Gastroesophageal sphincter (tissue), 4 donors: ENCODE measurements around the gene ARSJ. TPM values are rescaled to one million over a fixed set of nuclear protein-coding genes. Genes with fewer than 3 reads are reported as not detected.

ENCODE experiments used
- ATAC-seq: fragments of 150-250 bp; one replicate; pipeline ENCODE4 v1.9.1; 2016; ENCODE audit warnings: mild to moderate bottlenecking, moderate library complexity
- H3K27ac ChIP-seq, 4 donors: fragments of 200-600 bp; sonication (generic) in 3 of 4; 1 replicate in 3 of 4; 2 replicates in 1 of 4; pipeline ENCODE4 v1.5.1; 2016 to 2019
- H3K27me3 ChIP-seq: fragments of 200-600 bp; sonication (generic); one replicate; pipeline ENCODE4 v1.5.1; 2019
- H3K36me3 ChIP-seq, 2 donors: fragments of 200-600 bp; sonication (generic); one replicate each; pipeline ENCODE4 v1.5.1; 2019; ENCODE audit warnings: control low read depth in 1 of 2
- H3K4me1 ChIP-seq, 3 donors: fragments of 200-600 bp; sonication (generic); 1 replicate in 2 of 3; 2 replicates in 1 of 3; pipeline ENCODE4 v1.5.1; 2016 to 2019; ENCODE audit warnings: control low read depth in 2 of 3
- H3K4me3 ChIP-seq, 2 donors: fragments of 200-600 bp; sonication (generic); one replicate each; pipeline ENCODE4 v1.5.1; 2019; ENCODE audit warnings: mild to moderate bottlenecking in 1 of 2, moderate library complexity in 1 of 2
- H3K9me3 ChIP-seq, 3 donors: fragments of 200-600 bp; sonication (generic); one replicate each; pipeline ENCODE4 v1.5.1; 2017 to 2019; ENCODE audit warnings: control low read depth in 2 of 3
- EP300 ChIP-seq: sonication (generic); formaldehyde crosslinking; IDR thresholded peaks from one replicate; pipeline ENCODE4 v1.6.1; 2017; ENCODE audit warnings: antibody characterized with exemption, mild to moderate bottlenecking
- POLR2A ChIP-seq, 2 donors: fragments of 450-650 bp; IDR thresholded peaks; one replicate each; pipeline ENCODE4 v1.6.1; 2017; ENCODE audit warnings: antibody characterized with exemption in 2 of 2, mild to moderate bottlenecking in 2 of 2, moderate library complexity in 1 of 2
- POLR2AphosphoS5 ChIP-seq: sonication (generic); formaldehyde crosslinking; IDR thresholded peaks from one replicate; pipeline ENCODE4 v1.6.1; 2017; ENCODE audit warnings: antibody characterized with exemption
- WGBS, 2 donors: methylation state at CpG; one replicate each; pipeline ENCODE4 v1.1.5; 2018; ENCODE audit warnings: low coverage in 1 of 2; 5-methylcytosine and 5-hydroxymethylcytosine counted together
- total RNA-seq, 4 donors: library from RNA; depleted of rRNA; stranded (reverse); fragments of >200 nt; gene quantifications; one replicate each; pipeline ENCODE4 v1.1.0, GENCODE V29; 2016
- TF ChIP-seq, protein P1 (sequence below), 4 experiments: fragments of 200-600 bp in 2 of 4; fragments of 450-650 bp in 2 of 4; sonication (generic) in 1 of 4; IDR thresholded peaks; one replicate each; pipeline ENCODE4 v1.5.1; 2017 to 2019; ENCODE audit warnings: antibody characterized with exemption in 4 of 4, mild to moderate bottlenecking in 2 of 4, moderate library complexity in 2 of 4

ARSJ gene
- total RNA-seq = 10 to 100 TPM; 15.7 to 28.2 (median 22.8) TPM

- no peaks in the 10 kb centered on the region for H3K27me3 ChIP-seq
- 1 to 3% methylated on average over 20 to 36 of the region's 50 CpGs for WGBS, 2 donors
- H3K4me3 ChIP-seq = peak within 1 kb of the TSS; percentile 66 to 99
- no peaks in the 10 kb centered on the region for H3K9me3 ChIP-seq
- no peaks in the 10 kb centered on the region for H3K36me3 ChIP-seq
- TF ChIP-seq POLR2AphosphoS5 (peak; percentile 80), EP300 (no peak), POLR2A (IDR thresholded peaks at IDR 0.05) (peak; percentile 52 to 55)
- TF ChIP-seq, protein P1, sequence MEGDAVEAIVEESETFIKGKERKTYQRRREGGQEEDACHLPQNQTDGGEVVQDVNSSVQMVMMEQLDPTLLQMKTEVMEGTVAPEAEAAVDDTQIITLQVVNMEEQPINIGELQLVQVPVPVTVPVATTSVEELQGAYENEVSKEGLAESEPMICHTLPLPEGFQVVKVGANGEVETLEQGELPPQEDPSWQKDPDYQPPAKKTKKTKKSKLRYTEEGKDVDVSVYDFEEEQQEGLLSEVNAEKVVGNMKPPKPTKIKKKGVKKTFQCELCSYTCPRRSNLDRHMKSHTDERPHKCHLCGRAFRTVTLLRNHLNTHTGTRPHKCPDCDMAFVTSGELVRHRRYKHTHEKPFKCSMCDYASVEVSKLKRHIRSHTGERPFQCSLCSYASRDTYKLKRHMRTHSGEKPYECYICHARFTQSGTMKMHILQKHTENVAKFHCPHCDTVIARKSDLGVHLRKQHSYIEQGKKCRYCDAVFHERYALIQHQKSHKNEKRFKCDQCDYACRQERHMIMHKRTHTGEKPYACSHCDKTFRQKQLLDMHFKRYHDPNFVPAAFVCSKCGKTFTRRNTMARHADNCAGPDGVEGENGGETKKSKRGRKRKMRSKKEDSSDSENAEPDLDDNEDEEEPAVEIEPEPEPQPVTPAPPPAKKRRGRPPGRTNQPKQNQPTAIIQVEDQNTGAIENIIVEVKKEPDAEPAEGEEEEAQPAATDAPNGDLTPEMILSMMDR (IDR thresholded peaks at IDR 0.05) = peak; percentile 2 to 34 (median 11)
- H3K4me1 ChIP-seq = peaks cover 4 to 44% (median 6%) of the 10 kb centered on the region in 3 donors
- ATAC-seq = peak; percentile 78
- peak within 1 kb of the TSS; percentile 85 to 90 (median 87) for H3K27ac ChIP-seq
Measured at GRCh38 chr4:113979148-113979904, at the start of gene ARSJ. Gene ARSJ, minus strand, starts transcription at chr4:113979647. Its CDS starts 813 bp downstream, at chr4:113978834.

GRCh38 chr4:114028071-114028470 lies 48.6 kb upstream of the ARSJ start:
- Histone ChIP-seq H3K9me3 (no peaks in the 10 kb centered on the region), H3K4me1 (no peaks in the 10 kb centered on the region), H3K36me3 (no peaks in the 10 kb centered on the region), H3K4me3 (no peak overlapping the region), H3K27ac (no peak overlapping the region), H3K27me3 (no peaks in the 10 kb centered on the region)
- no peak for TF ChIP-seq EP300
- TF ChIP-seq POLR2AphosphoS5 = no peak
- TF ChIP-seq POLR2A (IDR thresholded peaks at IDR 0.05) = no peak
- TF ChIP-seq, protein P1 (IDR thresholded peaks at IDR 0.05) = no peak
- ATAC-seq = no peak

DNA sequence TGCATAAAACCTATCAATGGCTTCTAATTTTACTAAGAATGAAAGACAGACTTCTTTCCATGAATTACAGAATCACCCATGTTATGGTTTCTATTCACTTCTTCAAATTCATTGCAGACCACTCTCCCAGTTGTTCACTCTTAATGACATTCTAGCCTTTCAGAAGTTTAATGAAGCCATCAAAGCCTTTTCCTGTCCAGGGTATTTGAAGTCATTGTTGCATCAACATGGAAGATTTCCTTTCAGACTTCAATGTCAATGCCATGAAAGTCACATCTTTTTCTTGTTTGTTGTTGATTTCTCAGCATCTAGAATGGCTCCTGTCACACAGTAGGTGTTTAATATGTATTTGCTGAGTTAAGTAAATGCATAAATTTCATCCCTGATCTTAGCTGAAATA lies 48.1 kb upstream of the ARSJ start:
- Histone ChIP-seq H3K27ac (no peak overlapping the region), H3K9me3 (no peaks in the 10 kb centered on the region), H3K4me3 (no peak overlapping the region), H3K27me3 (no peaks in the 10 kb centered on the region), H3K4me1 (no peaks in the 10 kb centered on the region), H3K36me3 (no peaks in the 10 kb centered on the region)
- TF ChIP-seq, protein P1 (IDR thresholded peaks at IDR 0.05) = no peak
- TF ChIP-seq POLR2AphosphoS5 = no peak
- no peak for TF ChIP-seq POLR2A (IDR thresholded peaks at IDR 0.05)
- TF ChIP-seq EP300 = no peak
- no peak for ATAC-seq

- Histone ChIP-seq H3K27me3 (no peaks in the 10 kb centered on the region), H3K4me3 (no peak overlapping the region), H3K4me1 (no peaks in the 10 kb centered on the region), H3K9me3 (no peaks in the 10 kb centered on the region), H3K36me3 (no peaks in the 10 kb centered on the region), H3K27ac (no peak overlapping the region)
- TF ChIP-seq, protein P1 (IDR thresholded peaks at IDR 0.05) = no peak
- TF ChIP-seq POLR2A (IDR thresholded peaks at IDR 0.05) (no peak), POLR2AphosphoS5 (no peak), EP300 (no peak)
- WGBS, 2 donors = 86 to 100% methylated on average over 3 of the region's 3 CpGs
- no peak for ATAC-seq
Measured at GRCh38 chr4:114026447-114026846, 47.0 kb upstream of the ARSJ start.

DNA sequence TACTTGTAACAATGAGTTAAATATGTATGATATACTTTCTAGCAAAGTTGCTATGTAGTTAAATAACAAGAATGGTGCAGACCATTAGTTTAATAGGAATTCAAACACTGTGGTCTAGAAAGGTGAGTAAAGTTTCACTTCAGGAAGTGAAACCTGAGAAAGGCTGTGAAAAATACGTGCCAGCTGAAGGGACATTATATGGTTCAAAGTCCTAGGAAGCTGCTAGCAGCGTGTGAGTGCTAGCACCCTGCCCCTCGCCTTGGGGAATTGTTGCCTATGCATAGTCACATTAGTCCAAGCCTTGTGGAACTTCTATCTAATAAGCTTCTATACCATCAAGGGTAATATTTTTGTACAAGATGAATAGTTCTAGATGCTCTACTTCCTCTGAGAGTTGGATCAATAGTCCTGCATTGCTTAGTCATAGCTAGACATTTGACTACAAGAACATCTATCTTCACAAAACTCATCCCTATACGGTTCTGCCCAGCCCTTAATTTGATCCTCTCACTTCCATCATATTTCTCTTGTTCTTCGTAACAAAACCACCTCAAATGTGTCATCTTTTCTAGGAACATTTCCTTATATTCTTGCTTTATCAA lies 45.8 kb upstream of the ARSJ start:
- no peak for ATAC-seq
- TF ChIP-seq EP300 = no peak
- TF ChIP-seq, protein P1 (IDR thresholded peaks at IDR 0.05) = no peak
- WGBS, 2 donors = 84 to 94% methylated on average over 3 to 5 of the region's 5 CpGs
- Histone ChIP-seq H3K27me3 (no peaks in the 10 kb centered on the region), H3K4me1 (no peaks in the 10 kb centered on the region), H3K27ac (no peak overlapping the region), H3K4me3 (no peak overlapping the region), H3K36me3 (no peaks in the 10 kb centered on the region), H3K9me3 (no peaks in the 10 kb centered on the region)
